Skeletal muscle satellite cell (primary cell): ENCODE measurements around the gene INPP5A.

Experiments
- H3K27me3 ChIP-seq: 2 replicates; pipeline ENCODE4 v1.7.0; 2013; ENCODE audit warnings: low read length; ENCODE audit not compliant: control insufficient read depth, insufficient read depth
- H3K36me3 ChIP-seq: 2 replicates; pipeline ENCODE4 v1.7.0; 2013; ENCODE audit warnings: mild to moderate bottlenecking, control low read depth, low read length; ENCODE audit not compliant: insufficient read depth
- H3K4me1 ChIP-seq: 2 replicates; pipeline ENCODE4 v1.7.0; 2013; ENCODE audit warnings: low read length; ENCODE audit not compliant: control insufficient read depth, insufficient read depth
- H3K4me2 ChIP-seq: 2 replicates; pipeline ENCODE4 v1.7.0; 2013; ENCODE audit warnings: mild to moderate bottlenecking, low read length
- H3K4me3 ChIP-seq: 2 replicates; pipeline ENCODE4 v1.7.0; 2013; ENCODE audit warnings: low read length
- H3K9ac ChIP-seq: 2 replicates; pipeline ENCODE4 v1.7.0; 2013; ENCODE audit warnings: mild to moderate bottlenecking, low read depth, low read length, moderate library complexity
- H3K9me3 ChIP-seq: replicated peaks from 2 replicates; pipeline ENCODE4 v1.7.0; 2013; ENCODE audit warnings: mild to moderate bottlenecking, control low read depth, low read length

INPP5A gene

DNA sequence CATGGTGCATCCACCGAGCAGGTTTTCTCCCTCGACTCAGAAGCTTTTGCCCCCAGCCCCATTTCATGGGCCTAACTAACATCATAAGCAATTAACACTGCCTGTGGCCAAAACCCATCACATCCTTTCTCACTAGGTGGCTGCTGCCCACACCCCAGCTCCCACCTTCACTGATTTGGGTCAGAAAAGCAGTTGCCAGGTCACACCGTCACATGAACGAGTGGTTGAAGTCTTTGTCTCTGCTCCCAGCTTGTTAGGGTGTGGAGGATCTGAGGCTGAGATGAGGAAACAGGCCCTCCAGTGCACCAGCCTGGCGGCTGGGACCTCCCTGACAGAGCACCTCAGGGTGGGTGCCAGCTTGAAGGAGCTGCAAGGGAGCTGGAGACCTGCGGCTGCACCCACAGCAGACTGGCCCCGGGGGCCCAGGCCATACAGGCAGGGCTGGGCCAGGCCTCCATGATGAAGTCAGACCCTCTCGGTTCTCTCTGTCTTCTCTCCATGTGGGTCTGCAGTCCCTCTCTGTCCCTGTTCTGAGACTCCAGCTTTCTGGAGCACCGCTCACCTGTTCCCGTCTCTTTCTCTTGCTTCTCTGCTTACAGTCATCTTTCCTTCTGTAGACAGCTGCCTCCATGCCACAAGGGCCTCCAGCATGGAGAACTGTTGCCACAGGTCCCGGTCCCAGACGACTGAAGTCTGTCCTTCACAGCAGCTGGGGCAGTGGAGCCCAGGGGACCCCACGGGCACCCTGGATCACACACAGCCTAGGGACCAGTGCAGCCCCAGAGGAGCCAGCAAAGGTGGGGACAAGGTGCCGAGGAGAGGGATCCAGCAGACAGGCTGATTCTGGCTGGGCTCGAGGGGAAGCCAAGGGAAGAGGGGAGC lies 13.8 kb upstream of the INPP5A start:
- H3K4me1 ChIP-seq, result peaks cover 7% of the 10 kb centered on the region
- H3K27me3 ChIP-seq, result peaks cover 26% of the 10 kb centered on the region

DNA sequence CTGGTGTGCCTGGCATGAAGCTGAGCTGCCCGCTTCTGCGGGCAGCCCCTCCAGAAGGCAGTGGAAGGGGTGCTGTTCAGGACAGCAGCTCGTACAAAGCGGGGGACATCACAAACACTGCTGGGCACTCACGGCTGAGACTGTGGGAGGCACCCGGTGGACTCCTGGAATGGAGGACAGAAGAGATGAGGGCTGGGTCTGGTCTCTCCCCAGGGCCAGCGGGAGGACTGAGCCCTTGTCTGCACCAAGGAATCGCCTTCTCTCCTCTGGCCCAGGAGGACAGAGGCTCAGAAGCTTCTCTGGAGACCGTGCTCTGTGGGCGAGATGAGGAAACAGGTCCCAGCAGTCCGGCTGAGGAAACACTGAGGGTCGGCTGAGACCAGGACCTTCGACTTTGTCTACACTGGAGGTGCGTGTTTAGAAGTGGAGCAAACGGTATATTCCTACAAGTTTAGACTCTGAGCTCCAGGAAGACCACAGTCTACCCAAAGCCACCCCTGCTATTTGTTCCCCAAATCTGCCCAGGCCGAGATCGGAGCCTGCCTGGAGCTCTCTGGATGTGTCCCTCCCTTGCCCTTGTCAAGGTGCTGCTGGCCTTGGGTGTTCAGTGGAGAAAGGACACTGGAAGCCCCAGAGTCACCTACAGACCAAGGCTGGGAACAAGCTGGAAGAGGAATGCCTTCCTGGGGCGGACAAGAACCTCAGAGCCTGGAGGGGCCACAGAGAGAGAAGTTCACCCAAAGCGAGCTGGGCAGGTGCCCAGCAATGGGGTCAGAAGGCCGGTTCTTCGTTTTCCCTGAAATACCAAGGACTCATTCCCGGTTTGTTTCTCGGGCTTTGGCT lies 12.9 kb upstream of the INPP5A start:
- no peak overlapping the region for H3K9ac ChIP-seq
- H3K4me1 ChIP-seq, result peaks cover 7% of the 10 kb centered on the region
- H3K4me3 ChIP-seq, result no peak overlapping the region
- H3K36me3 ChIP-seq, result no peaks in the 10 kb centered on the region
- H3K27me3 ChIP-seq, result peaks cover 31% of the 10 kb centered on the region
- H3K4me2 ChIP-seq, result no peak overlapping the region
- H3K9me3 ChIP-seq, result no peaks in the 10 kb centered on the region

More for the DNA sequence above, 13.8 kb upstream of the INPP5A start:
- Histone ChIP-seq H3K4me2 (no peak overlapping the region), H3K9me3 (no peaks in the 10 kb centered on the region), H3K9ac (no peak overlapping the region), H3K36me3 (no peaks in the 10 kb centered on the region), H3K4me3 (no peak overlapping the region)

DNA sequence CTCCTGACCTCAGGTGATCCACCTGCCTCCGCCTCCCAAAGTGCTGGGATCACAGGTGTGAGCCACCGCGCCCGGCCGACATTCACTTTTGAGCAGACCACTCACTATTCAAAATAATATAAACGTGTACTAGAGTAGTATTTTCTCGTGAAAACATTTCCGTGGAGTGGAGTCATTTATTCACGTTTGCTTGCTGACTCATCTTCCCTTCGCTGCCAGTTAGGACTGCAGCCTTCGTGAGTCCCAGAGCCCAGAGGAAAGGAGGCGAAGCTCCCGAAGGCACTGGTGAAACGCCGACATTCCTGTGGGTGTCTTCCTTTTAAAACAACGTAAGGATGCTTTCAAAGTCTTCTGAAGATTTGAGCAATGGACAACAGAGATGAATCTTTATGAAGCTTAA lies 10.9 kb upstream of the INPP5A start:
- Histone ChIP-seq H3K4me2 (no peak overlapping the region), H3K4me3 (no peak overlapping the region), H3K36me3 (no peaks in the 10 kb centered on the region), H3K9me3 (peaks cover 4% of the 10 kb centered on the region), H3K4me1 (no peaks in the 10 kb centered on the region), H3K27me3 (peaks cover 31% of the 10 kb centered on the region), H3K9ac (no peak overlapping the region)

DNA sequence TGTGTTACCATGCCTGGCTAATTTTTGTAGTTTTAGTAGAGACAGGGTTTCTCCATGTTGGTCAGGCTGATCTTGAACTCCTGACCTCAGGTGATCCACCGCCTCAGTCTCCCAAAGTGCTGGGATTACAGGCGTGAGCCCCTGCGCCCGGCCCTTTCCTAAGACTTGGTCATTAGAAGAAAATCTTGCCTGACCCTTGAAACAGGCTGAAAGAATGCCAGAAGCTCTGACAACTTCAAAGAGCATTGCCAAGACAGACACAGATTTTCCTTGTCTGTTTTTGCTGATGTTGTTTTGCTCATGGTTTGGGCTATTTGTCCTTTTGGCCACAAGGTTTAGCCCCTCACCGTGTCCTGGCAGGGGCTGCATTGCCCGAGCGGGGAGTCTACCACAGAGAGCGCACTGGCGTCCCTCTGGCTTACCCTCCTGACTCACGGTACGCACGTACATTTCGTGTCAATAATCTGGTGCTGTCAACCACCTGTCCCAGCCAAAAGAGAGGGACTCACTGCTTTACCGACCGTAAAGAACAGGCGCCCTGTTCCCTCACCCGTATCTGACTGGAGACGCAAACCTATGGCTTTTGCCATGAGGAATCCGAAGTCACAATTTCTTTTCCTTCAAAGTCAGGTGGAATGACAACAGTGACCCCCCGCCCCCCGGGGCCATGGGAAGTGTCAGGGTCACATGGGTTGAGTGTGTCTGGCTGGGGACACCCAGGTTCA lies 10.1 kb upstream of the INPP5A start:
- no peak overlapping the region for H3K4me3 ChIP-seq

DNA sequence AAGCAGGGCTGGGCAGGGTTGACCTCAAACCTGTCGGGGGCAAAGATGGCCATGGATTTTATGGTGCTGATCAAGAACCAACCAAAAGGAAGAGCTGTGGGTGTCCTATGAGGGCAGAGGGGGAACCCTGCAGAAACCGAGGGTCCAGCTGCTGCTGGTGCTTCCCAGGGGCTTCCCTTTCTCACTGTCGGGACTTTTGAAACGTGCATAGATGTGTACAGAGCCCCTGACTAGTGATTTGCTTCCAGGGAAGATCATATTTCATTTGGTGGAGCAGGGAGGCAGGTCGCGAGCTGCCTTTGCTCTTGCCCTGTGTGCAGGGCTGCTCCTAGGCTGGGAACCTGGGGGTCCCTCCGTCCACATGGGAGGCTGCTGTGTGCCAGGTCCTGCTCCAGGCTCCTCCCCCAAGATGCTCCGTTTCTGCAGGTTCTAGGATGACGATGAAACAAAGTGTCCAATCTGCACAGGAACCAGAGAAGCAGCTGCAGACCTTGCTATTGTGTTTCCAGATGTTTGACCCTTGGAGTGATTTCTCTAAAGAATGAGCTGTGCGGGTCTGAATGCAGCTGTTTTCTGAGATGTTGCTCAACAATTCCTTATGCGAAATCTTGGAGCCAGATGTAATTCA lies 9.4 kb upstream of the INPP5A start:
- H3K36me3 ChIP-seq, result no peaks in the 10 kb centered on the region
- H3K9me3 ChIP-seq, result peaks cover 10% of the 10 kb centered on the region
- H3K4me1 ChIP-seq, result peaks cover 10% of the 10 kb centered on the region
- no peak overlapping the region for H3K9ac ChIP-seq
- H3K27me3 ChIP-seq, result peaks cover 31% of the 10 kb centered on the region
- H3K4me3 ChIP-seq, result no peak overlapping the region
- no peak overlapping the region for H3K4me2 ChIP-seq

More for the DNA sequence above, 10.1 kb upstream of the INPP5A start:
- H3K9me3 ChIP-seq, result peaks cover 10% of the 10 kb centered on the region
- H3K27me3 ChIP-seq, result peaks cover 31% of the 10 kb centered on the region
- peaks cover 3% of the 10 kb centered on the region for H3K4me1 ChIP-seq
- H3K4me2 ChIP-seq, result no peak overlapping the region
- H3K36me3 ChIP-seq, result no peaks in the 10 kb centered on the region
- no peak overlapping the region for H3K9ac ChIP-seq

DNA sequence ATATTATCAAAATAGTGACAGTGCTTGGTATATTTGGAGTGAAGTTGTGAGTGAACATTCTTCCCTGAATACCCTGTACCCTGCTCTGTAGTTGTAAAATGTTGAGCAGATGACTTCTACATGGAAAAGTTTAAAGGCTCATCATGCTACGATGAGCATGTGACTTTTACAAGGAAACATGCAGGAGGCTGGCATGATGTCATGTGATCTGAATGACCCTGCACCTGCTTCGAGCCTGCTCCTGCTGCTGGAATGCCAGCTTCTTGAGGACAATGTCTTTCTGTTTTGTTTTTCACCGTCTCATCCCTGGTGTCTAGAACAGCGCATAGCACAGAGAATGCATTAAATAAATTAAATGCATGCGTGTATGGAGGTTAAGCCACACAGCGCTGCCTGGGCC lies 5.4 kb upstream of the INPP5A start:
- no peak overlapping the region for H3K9ac ChIP-seq
- peaks cover 10% of the 10 kb centered on the region for H3K9me3 ChIP-seq
- no peaks in the 10 kb centered on the region for H3K36me3 ChIP-seq
- H3K4me2 ChIP-seq, result no peak overlapping the region
- peaks cover 19% of the 10 kb centered on the region for H3K27me3 ChIP-seq
- H3K4me3 ChIP-seq, result no peak overlapping the region
- H3K4me1 ChIP-seq, result peaks cover 26% of the 10 kb centered on the region

DNA sequence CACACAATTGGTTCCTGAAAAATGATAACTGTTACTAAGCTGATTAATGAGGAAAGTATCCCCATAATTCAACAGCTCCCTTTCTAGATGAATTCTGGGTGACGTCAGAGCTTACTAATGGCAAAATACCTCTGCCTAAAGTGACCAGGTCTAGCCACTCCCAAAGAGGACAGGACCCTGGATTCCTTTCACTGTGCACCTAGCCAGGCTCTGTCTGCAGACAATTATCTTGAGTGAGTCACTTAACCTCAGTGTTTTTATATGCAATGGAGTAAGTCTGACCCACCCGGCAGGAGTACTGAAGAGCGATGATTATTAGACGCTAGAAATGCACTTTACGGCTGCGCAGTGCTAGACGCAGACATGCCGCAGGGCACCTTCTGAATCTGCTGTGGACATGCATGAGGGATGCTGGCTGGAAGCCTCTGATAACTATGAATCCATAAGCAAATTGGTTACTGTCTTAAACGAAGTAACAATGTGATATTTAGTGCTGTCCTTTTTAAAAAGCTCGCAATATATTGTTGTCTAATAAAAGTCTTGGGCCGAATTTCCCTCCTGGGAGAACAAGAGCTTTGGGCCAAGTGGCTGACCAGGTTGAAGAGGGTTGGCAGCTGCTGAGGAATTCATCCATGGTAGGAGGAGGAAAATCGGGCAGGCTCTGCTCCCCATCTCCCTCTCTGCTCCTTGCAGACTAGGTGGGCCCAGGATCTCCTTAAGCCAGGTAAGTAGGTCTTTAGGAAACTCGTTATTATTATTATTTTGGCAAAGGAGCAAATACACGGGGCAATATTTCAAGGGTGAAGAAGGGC lies 4.6 kb upstream of the INPP5A start:
- H3K9me3 ChIP-seq, result peaks cover 10% of the 10 kb centered on the region
- peaks cover 26% of the 10 kb centered on the region for H3K4me1 ChIP-seq
- no peaks in the 10 kb centered on the region for H3K36me3 ChIP-seq
- peaks cover 13% of the 10 kb centered on the region for H3K27me3 ChIP-seq
- no peak overlapping the region for H3K4me3 ChIP-seq
- H3K4me2 ChIP-seq, result peak overlapping the region; percentile 35
- no peak overlapping the region for H3K9ac ChIP-seq

DNA sequence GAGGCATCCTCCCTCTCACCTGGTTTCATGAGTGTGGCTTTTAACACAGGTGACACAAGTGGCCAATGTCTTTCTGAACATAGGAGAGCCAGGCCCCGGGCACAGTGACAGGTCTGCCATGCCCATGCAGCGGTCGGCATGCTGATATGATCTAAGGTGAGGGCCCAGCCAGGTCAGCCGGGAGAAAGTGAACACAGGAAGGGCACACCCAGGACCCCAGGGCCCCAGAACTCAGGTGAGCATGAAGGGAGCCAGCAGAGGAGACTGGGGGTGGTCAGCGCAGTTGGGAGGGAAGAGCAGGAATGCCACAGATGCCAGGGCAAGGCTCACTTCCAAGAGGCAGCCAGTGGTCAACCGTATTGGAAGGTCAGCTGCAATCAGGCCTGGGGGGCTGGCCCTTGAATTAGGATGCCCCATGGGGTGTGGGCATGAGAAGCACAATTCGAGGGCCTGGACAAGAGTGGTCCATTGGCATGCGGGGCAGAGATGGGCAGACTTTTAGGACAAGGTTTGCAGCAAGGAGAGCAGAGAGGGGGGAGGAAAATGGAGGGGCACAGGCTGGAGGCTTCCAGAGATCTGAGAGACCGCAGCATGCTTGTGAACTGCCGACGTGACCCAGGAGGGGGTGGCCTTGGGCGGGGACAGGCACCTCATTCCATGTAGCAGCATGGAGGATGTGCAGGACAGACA lies 3.9 kb upstream of the INPP5A start:
- H3K4me1 ChIP-seq, result peaks cover 33% of the 10 kb centered on the region
- H3K36me3 ChIP-seq, result no peaks in the 10 kb centered on the region
- H3K9me3 ChIP-seq, result peaks cover 10% of the 10 kb centered on the region
- H3K27me3 ChIP-seq, result peaks cover 6% of the 10 kb centered on the region
- no peak overlapping the region for H3K4me3 ChIP-seq
- no peak overlapping the region for H3K9ac ChIP-seq
- H3K4me2 ChIP-seq, result no peak overlapping the region

DNA sequence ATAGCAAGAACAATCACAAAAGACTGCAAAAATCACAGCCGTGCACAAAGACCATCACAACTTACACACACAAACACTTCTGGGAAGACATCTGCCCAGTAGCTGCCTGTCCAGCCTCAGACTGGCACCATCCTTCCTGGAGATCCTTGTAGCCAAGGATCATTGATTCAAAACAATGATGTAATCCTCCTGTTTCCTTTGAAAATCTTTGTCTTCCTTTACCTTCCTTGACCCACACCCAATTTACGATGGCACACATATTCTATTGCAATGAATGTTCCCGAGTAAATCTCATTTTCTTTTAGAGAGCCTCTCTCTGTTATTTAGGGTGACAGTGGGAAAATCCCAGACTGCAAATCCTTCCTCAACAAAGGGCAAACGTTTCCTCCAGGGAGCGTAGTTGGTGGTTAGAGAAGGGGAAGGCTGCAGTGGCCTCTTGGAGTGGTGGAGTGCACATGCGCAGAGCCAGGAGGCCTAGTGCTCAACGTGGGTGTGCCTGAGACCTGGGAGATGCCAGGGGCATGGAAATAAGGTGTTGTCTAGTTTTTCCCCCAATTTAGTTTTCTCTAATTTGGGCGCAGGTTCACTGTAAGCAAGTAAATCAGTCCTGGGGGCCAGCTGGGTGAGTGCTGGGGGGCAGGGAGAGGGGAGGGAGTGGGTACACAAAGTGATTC lies 3.1 kb upstream of the INPP5A start:
- Histone ChIP-seq H3K4me3 (no peak overlapping the region), H3K9ac (no peak overlapping the region), H3K4me1 (peaks cover 40% of the 10 kb centered on the region), H3K27me3 (peaks cover 2% of the 10 kb centered on the region), H3K9me3 (peaks cover 10% of the 10 kb centered on the region), H3K4me2 (no peak overlapping the region), H3K36me3 (no peaks in the 10 kb centered on the region)
